GM12873 (cell line): Measurements from ENCODE around the gene PIM3.

ENCODE experiments used
- CTCF ChIP-seq: IDR thresholded peaks from 2 replicates; pipeline ENCODE4 v1.5.1; 2012; ENCODE audit warnings: low read depth, mild to moderate bottlenecking, moderate library complexity, low read length, control low read depth; ENCODE audit not compliant: insufficient read depth; ENCODE audit errors: missing control alignments

PIM3 gene

GRCh38 chr22:49929211-49929979 lies 31.2 kb upstream of the PIM3 start:
- TF ChIP-seq CTCF = peak; percentile 69

GRCh38 chr22:49929994-49930575 lies 30.5 kb upstream of the PIM3 start:
- no peak for TF ChIP-seq CTCF

GRCh38 chr22:49930596-49931412 lies 29.8 kb upstream of the PIM3 start:
- TF ChIP-seq CTCF = peak; percentile 75

GRCh38 chr22:49933236-49934159 lies 27.1 kb upstream of the PIM3 start:
- TF ChIP-seq CTCF = no peak

GRCh38 chr22:49934160-49934890 lies 26.2 kb upstream of the PIM3 start:
- no peak for TF ChIP-seq CTCF

GRCh38 chr22:49934891-49935557 lies 25.5 kb upstream of the PIM3 start:
- no peak for TF ChIP-seq CTCF
